NCI-H748 (cell line): ENCODE results near the gene TAF11L14.
"Not testable (repeated sequence)": the region's sequence is repeated elsewhere in the genome, so short reads cannot be mapped to it uniquely, and the experiment has no call there.

ENCODE experiments used
- DNase-seq: peaks from one replicate; lab custom pipeline; 2025; ENCODE audit not compliant: unreplicated experiment; lab: John Stamatoyannopoulos, UW

TAF11L14 gene

GRCh38 chr5:17634160-17634559 lies at the start of gene TAF11L14:
TAF11L14 (plus strand) TSS chr5:17634460.
- no peak for DNase-seq

GRCh38 chr5:17585658-17586057 lies 48.6 kb upstream of the TAF11L14 start, which contains the start of gene TAF11L7:
TAF11L7 (minus strand) TSS chr5:17585758.
- not testable (repeated sequence) for DNase-seq

DNA sequence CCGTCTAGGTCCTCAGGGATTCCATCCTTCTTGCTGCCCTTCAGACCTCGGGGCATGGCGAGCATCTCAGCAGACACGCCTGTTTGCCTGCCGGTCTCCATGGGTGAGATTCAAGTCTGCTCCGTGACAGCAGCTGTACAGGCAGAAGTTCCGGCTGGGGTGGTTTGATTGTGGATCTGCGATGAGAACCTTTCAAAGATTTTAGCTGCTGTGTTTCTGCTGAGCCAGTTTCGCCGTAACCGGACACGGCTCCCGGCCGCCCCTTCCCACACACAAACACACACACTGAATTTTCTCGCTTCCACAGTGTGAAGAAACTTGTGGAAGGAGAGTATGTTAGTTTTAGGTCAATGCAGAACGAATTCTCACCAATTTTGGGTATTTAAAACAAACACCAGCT lies 43.4 kb upstream of the TAF11L14 start, which contains the start of gene TAF11L8:
Gene TAF11L8 (minus strand): TSS at position 101 of the 400 bp plus-strand sequence.
- DNase-seq: not testable (repeated sequence)

DNA sequence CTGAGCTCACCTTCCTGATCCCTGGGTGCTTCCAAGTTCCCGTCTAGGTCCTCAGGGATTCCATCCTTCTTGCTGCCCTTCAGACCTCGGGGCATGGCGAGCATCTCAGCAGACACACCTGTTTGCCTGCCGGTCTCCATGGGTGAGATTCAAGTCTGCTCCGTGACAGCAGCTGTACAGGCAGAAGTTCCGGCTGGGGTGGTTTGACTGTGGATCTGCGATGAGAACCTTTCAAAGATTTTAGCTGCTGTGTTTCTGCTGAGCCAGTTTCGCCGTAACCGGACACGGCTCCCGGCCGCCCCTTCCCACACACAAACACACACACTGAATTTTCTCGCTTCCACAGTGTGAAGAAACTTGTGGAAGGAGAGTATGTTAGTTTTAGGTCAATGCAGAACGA lies 40.0 kb upstream of the TAF11L14 start, which contains the start of gene TAF11L9:
Gene TAF11L9 (minus strand): TSS at position 140 of the 400 bp plus-strand sequence.
- not testable (repeated sequence) for DNase-seq

DNA sequence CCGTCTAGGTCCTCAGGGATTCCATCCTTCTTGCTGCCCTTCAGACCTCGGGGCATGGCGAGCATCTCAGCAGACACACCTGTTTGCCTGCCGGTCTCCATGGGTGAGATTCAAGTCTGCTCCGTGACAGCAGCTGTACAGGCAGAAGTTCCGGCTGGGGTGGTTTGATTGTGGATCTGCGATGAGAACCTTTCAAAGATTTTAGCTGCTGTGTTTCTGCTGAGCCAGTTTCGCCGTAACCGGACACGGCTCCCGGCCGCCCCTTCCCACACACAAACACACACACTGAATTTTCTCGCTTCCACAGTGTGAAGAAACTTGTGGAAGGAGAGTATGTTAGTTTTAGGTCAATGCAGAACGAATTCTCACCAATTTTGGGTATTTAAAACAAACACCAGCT lies 36.5 kb upstream of the TAF11L14 start, which contains the start of gene TAF11L10:
Gene TAF11L10 (minus strand): TSS at position 101 of the 400 bp plus-strand sequence.
- DNase-seq: not testable (repeated sequence)

DNA sequence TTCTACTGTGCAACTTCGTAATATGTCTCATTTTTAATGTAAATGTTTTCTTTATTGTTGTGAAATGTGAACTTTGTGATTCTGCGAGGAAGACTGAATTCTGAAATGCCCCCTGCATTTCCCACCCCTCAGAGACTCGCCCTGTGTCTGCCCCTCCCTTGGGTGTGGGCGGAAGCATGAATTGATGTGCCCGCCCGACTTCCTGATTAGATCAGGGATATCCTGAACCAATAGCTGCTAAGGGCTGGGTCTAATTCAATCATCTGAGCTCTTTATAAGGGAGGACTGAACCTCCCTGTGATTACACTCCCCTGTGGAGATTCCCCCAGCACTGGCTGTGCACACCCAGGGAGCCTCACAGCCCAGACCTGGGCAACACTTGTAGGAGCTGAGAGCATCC lies 30.4 kb upstream of the TAF11L14 start, which contains the start of gene TAF11L11:
Gene TAF11L11 (plus strand): TSS at position 304 of the 400 bp plus-strand sequence.
- DNase-seq: not testable (repeated sequence)

DNA sequence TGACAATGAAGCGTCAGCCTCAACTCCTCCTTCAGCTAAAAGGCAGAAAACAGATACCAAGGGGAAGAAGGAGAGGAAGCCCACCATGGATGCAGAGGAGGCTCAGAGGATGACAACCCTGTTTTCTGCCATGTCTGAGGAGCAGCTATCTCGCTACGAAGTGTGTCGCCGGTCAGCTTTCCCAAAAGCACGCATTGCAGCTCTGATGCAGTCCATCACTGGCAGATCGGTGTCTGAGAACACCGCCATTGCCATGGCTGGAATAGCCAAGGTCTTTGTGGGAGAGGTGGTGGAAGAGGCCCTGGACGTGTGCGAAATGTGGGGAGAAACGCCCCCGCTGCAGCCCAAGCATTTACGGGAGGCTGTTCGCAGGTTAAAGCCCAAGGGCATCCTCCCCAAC lies 29.3 kb upstream of the TAF11L14 start:
- no peak for DNase-seq

GRCh38 chr5:17607461-17607860 lies 26.8 kb upstream of the TAF11L14 start:
- DNase-seq: not testable (repeated sequence)

DNA sequence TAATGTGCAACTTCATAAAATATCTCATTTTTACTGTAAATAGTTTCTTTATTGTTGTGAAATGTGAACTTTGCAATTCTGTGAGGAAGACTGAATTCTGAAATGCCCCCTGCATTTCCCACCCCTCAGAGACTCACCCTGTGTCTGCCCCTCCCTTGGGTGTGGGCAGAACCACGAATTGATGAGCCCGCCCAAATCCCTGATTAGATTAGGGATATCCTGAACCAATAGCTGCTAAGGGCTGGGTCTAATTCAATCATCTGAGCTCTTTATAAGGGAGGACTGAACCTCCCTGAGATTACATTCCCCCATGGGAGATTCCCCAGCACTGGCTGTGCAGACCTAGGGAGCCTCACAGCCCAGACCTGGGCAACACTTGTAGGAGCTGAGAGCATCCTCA lies 24.2 kb upstream of the TAF11L14 start, which contains the start of gene TAF11L12:
Gene TAF11L12 (plus strand): TSS at position 301 of the 400 bp plus-strand sequence.
- DNase-seq: not testable (repeated sequence)

DNA sequence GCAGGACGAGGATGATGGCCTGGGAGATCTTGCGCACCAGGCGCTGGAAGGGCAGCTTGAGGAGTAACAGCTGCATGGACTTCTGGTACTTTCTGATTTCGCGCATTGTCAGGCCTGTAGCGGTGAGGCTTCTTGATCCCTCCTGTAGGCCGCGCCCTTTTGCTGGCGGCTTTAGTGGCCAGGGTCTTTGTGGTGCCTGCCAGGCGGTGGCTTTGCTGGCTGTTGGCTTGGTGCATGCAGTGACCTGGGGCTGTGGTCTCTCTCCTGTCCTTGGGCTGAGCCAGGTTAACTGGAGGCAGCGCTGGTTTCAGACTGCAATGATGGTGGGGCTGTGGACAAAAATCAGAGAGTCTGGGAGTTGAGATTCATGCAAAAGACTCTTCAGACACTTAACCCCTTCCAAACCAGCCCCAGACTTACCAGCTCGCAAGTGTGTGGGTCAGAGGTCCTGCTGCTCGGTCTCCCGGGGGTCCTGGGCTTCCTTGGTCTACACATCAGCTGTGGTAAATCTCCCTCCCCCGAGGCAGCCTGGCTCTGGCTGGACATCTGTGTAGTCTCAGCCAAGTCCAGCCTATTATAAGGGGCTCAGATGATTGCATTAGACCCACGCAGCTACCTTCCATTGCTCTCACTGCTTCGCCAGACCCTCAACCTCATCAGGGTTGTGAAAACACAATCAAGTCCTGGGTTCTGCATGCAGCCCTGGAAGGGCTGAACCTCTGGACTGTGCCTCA lies 19.2 kb upstream of the TAF11L14 start:
- DNase-seq: no peak

DNA sequence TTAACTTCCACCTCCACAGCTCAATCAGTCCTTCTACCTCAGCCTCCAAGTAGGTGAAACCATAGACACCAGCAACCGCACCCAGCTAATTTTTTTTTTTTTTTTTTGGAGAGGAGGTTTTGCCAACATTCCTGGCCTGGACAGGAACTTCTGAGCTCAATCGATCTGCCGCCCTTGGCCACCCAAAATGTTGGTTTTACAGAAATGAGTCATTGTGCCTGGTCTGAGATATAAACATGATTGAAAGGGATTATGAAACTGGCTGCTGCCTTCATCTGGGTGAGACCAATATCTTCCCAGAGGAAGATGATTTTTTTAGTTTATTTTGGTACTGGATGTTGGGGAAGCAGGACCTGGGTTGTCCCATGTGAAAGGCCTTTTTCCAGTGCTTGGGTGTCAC lies 14.9 kb upstream of the TAF11L14 start:
- DNase-seq: no peak

DNA sequence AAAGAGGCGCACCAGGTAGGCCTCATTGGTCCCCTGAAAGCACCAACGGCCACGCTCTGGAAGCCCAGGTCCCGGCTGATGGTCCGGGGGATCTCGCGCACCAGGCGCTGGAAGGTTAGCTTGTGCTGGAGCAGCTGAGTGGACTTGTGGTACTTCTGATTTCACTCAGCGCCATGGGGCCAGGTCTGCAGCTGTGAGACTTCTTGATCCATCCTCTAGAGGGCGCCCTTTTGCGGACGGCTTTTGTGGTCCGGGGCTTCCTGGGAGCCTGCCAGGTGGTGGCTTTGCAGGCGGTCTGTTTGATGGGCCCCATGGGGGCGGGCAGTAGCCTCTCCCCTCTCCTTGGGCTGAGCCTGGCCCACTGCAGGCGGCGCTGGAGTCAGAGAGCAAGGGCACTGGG lies 13.6 kb upstream of the TAF11L14 start:
- DNase-seq: no peak

GRCh38 chr5:17625686-17626085 lies 8.6 kb upstream of the TAF11L14 start:
- no peak for DNase-seq

- not testable (repeated sequence) for DNase-seq
These were observed 2.5 kb upstream of the TAF11L14 start, which contains the start of gene TAF11L13 for GRCh38 chr5:17631788-17632187. TAF11L13 (plus strand) TSS chr5:17632088.

GRCh38 chr5:17649232-17649631 lies 15.0 kb downstream of the TAF11L14 start:
- not testable (repeated sequence) for DNase-seq

- DNase-seq: not testable (repeated sequence)
These were observed 21.0 kb downstream of the TAF11L14 start for GRCh38 chr5:17655201-17655759.

GRCh38 chr5:17655921-17656320 lies 21.7 kb downstream of the TAF11L14 start:
- no peak for DNase-seq

DNA sequence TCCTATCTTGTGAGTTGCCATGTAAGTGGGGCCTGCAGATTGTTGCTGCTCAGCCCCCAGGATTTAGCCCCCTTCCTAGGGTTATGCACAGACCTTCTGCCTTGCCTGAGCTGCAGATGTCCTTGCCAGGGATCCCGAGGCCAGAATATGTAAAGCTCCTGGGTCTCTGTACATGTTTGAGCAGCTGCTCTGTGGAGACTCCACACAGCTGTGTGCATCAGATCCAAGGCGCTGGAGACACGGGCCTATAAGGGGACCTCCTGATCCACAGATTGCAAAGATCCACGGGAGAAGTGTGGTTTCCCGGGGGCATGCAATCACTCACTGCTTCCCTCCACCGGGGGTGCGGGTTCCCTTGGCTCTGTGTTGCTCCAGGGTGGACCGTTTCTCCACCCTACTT lies 28.9 kb downstream of the TAF11L14 start:
- DNase-seq: peak; percentile 38

DNA sequence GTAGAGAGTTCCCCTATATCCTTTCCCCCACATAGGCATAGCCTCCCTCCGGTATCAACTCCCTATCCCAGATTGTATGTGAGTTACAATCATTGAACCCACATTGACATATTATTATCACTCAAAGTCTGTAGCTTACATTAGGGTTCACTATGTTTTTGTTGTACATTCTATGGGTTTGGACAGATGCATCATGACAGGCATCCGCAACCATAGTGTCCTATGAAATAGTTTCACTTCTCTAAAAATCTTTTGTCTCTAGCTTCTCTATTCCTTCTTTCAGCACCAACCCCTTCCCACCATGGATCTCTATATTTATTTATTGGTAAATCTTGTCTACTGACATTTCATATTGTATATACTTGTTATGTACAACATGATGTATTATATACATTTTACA lies 31.6 kb downstream of the TAF11L14 start:
- DNase-seq: no peak

DNA sequence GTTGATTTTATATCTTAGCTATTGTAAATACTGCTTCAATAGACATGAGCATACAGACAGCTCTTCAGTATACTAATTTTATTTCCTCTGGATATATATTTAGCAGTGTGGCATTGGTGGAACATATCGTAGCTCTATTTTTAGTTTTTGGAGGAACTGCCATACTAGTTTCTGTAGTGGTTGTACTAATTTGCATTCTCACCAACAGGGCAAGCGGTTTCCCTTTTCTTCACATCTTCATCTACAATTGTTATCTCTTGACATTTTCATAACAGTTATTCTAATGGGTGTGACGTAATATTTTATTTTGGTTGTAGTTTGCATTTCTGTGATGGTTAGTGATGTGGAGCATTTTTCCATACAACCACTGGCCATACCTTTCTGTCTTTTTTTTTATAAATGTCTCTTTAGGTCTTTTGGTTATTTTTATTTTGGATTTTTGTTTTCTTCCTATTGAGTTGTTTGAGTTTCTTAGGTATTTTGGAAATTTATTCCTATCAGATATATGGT lies 32.5 kb downstream of the TAF11L14 start:
- DNase-seq: no peak

DNA sequence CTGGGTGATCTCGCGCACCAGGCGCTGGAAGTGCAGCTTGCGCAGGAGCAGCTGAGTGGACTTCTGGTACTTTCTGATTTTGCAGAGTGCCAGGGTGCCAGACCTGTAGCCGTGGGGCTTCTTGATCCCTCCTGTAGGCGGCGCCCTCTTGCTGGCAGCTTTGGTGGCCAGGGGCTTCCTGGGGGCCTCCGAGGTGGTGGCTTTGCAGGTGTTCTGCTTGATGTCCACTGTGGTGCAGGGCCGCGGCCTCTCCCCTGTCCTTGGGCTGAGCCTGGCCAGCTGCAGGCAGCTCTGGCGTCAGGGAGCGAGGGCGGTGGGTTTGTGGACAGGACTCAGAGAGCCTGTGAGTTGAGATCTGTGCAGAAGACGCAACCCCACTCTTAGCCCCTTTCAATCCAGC lies 36.1 kb downstream of the TAF11L14 start:
- DNase-seq: no peak
